ENCODE results near the gene CRMP1. TPM values are rescaled to one million over a fixed set of nuclear protein-coding genes. Genes with fewer than 3 reads are reported as not detected.

CRMP1 gene
- total and polyA plus RNA-seq, 7 donors = under 0.01 to 6.4 (median 4.2) TPM; not detected in 1

GRCh38 chr4:5824635-5825034 lies 68.3 kb downstream of the CRMP1 start:
- H3K9me3 ChIP-seq = no peaks in the 10 kb centered on the region
- no peaks in the 10 kb centered on the region for H3K27me3 ChIP-seq
- WGBS, 2 donors = 56 to 66% methylated on average over 6 of the region's 6 CpGs
- no peak overlapping the region for H3K4me3 ChIP-seq
- no peaks in the 10 kb centered on the region for H3K4me1 ChIP-seq
- DNase-seq = no peak
- peaks cover 0 to 35% (median 9%) of the 10 kb centered on the region in 4 donors for H3K36me3 ChIP-seq
- no peak for TF ChIP-seq POLR2A (IDR thresholded peaks at IDR 0.05)
- TF ChIP-seq POLR2AphosphoS5 (IDR thresholded peaks at IDR 0.05) = no peak
- TF ChIP-seq CTCF (IDR thresholded peaks at IDR 0.05) = peak in 1 of 4 experiments; percentile 12
- TF ChIP-seq EP300 (IDR thresholded peaks at IDR 0.05) = no peak
- intact Hi-C loops (cut with DNase I) = no loop called here
- H3K27ac ChIP-seq = no peak overlapping the region

GRCh38 chr4:5824227-5824626 lies 68.7 kb downstream of the CRMP1 start:
- Histone ChIP-seq H3K9me3 (no peaks in the 10 kb centered on the region), H3K4me1 (no peaks in the 10 kb centered on the region), H3K27me3 (no peaks in the 10 kb centered on the region), H3K4me3 (no peak overlapping the region), H3K27ac (no peak overlapping the region), H3K36me3 (peaks cover 0 to 39% (median 9%) of the 10 kb centered on the region in 4 donors)
- TF ChIP-seq POLR2A (IDR thresholded peaks at IDR 0.05) (no peak), CTCF (IDR thresholded peaks at IDR 0.05) (no peak), EP300 (IDR thresholded peaks at IDR 0.05) (no peak), POLR2AphosphoS5 (IDR thresholded peaks at IDR 0.05) (no peak)
- 86 to 87% methylated on average over 7 of the region's 7 CpGs for WGBS, 2 donors
- DNase-seq = no peak
- intact Hi-C loops (cut with DNase I) = no loop called here

- Histone ChIP-seq H3K36me3 (peaks cover 0 to 44% (median 9%) of the 10 kb centered on the region in 4 donors), H3K4me1 (no peaks in the 10 kb centered on the region), H3K27ac (no peak overlapping the region), H3K9me3 (no peaks in the 10 kb centered on the region), H3K4me3 (no peak overlapping the region), H3K27me3 (no peaks in the 10 kb centered on the region)
- WGBS, 2 donors = 78 to 88% methylated on average over 10 of the region's 10 CpGs
- DNase-seq = no peak
- intact Hi-C loops (cut with DNase I) = no loop called here
- TF ChIP-seq CTCF (IDR thresholded peaks at IDR 0.05) (no peak), EP300 (IDR thresholded peaks at IDR 0.05) (no peak), POLR2AphosphoS5 (IDR thresholded peaks at IDR 0.05) (no peak), POLR2A (IDR thresholded peaks at IDR 0.05) (no peak)
Measured at GRCh38 chr4:5823542-5824211, 69.2 kb downstream of the CRMP1 start.

GRCh38 chr4:5822619-5823018 lies 70.3 kb downstream of the CRMP1 start:
- 66 to 75% methylated on average over 5 of the region's 5 CpGs for WGBS, 2 donors
- Histone ChIP-seq H3K36me3 (peaks cover 0 to 55% (median 9%) of the 10 kb centered on the region in 4 donors), H3K9me3 (no peaks in the 10 kb centered on the region), H3K27me3 (no peaks in the 10 kb centered on the region), H3K4me3 (no peak overlapping the region), H3K27ac (no peak overlapping the region), H3K4me1 (no peaks in the 10 kb centered on the region)
- intact Hi-C loops (cut with DNase I) = no loop called here
- TF ChIP-seq EP300 (IDR thresholded peaks at IDR 0.05) (no peak), CTCF (IDR thresholded peaks at IDR 0.05) (no peak), POLR2A (IDR thresholded peaks at IDR 0.05) (no peak), POLR2AphosphoS5 (IDR thresholded peaks at IDR 0.05) (no peak)
- DNase-seq = no peak
